ENCODE results near the gene CAV3.

CAV3 gene

GRCh38 chr3:8736436-8736835, 2.8 kb downstream of the CAV3 start:
- DNase-seq, result no peak

DNA sequence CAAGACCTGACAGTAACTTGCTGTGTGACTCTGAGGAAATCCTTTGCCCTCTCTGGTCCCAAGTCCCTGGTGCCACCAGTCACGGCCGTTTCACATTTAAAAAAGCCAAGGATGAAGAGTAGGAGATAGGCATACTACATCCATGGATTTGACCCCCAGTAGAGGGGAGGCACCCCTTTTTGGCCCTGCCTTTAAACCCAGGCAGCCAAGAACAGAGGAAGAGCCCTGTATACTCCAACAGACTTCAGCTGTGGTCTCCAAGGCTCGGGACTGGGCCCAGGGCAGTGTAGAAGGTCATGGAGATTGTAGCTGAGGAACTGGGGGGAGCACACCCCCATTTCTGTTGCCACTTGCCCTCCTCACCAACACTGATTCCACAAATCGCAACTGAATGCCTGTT, 3.7 kb downstream of the CAV3 start:
- no peak for DNase-seq

- DNase-seq, result no peak
Measured at GRCh38 chr3:8737823-8738222, 4.2 kb downstream of the CAV3 start.

DNA sequence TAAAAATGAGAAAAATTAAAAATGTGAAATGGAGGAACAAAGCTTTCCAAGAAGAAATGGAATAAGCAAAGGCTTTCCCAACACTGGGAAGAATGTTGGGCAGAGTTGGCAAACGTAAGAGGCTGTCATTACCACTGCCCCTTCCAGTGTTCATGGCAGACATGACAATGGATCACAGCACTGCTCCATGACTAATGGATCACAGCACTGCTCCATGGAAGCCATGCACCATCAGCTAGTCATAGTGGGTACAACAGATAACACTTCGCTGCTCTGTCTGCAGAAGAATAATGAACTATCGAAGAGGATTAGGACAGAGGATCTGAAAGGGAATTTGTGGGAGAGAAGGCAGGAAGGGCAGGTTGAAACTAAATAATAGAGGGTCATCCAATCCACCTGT, 5.0 kb downstream of the CAV3 start:
- DNase-seq, result no peak

DNA sequence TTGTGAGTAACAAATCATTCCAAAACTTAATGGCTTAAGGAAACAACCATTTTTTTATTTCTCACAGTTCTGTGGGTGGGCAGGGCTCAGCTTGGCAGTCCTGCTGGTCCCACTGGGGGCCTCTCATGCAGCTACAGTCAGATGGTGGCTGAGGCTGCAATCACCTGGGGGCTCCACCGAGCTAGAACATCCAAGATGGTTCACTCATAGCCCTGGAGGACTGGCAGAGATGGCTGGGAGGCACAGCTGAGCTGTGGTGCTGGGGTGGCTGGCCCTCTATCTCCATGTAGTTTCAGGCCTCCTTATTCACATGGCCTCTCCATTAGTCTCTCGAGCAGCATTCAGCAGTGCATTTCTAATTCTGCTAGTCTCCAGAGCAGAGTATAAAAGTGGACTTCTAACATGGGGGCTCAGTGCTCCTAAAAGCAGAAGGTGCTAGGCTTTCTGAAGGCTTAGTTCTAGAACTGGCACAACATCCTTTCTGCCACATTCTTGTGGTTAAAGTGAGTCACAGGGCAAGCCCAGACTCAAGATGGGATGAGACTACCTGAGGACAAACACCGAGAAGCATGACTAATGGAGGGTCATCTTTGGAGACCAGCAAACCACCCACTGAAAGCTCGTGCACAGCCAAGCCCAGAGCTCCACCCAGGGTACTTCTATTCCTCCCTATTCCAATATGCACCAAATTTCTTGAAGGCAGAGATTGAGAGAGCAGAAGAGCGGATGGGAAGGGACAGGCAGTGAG, 6.3 kb downstream of the CAV3 start:
- DNase-seq, result no peak

DNA sequence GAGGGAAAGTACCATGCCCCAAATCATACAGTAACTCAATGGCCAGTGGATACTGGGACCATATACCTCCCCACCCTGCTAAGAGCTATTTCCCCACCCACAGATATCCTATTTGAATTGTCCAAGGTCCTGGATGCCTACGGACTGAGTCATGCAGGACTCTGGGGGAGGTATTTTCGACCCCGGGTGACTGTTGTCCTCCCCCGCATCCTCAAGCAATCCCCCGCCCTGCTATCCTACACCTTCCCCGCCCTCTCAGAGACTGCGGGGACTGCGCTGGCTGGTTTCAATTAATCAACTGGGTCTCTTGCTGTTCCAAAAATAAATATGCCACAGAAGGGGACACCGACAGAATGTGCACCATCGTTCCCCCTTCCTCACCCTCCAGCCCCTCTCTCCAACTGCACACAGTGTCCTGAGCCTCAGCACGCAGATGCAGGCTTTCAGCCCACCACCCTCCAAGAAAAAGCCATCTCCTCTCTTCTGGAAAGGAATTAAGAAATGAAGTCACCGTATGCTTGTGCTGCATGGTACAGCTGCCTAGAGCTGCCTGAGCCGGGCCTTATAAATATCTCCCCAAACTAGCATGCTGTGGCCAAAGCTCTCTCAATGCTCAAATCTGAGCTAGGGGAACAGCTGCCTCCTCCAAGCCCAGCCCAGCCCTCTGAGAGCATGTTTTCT, 8.1 kb downstream of the CAV3 start:
- DNase-seq, result no peak

- DNase-seq, result no peak
Measured at GRCh38 chr3:8743021-8743601, 9.5 kb downstream of the CAV3 start.

GRCh38 chr3:8743911-8744310, 10.3 kb downstream of the CAV3 start:
- DNase-seq, result no peak

DNA sequence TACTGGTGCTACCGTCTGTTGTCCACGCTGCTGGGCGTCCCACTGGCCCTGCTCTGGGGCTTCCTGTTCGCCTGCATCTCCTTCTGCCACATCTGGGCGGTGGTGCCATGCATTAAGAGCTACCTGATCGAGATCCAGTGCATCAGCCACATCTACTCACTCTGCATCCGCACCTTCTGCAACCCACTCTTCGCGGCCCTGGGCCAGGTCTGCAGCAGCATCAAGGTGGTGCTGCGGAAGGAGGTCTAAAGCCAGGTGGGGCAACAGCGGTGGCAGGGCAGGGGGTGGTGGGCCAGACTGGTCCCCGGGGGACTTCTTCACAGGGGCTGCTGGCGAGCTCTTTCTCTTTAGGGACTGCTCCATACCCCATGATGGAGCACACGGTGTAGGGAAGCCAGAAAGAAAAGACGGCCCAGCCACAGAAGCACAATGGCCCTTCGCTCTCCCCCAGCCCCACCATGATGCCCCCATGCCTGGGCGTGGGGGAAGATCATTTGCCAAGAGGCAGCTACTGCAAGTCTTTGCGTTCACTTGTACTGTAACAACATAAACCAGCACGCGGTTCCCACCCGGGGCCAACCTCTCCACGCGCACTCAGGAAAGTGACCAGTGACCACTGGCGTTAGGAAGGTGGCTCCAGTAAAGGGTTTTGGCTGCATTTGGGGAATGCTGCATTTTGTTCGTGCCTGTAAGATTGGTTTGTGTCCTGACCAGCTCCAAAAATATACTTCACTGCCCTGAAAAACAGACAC, 12.2 kb downstream of the CAV3 start:
- no peak for DNase-seq

DNA sequence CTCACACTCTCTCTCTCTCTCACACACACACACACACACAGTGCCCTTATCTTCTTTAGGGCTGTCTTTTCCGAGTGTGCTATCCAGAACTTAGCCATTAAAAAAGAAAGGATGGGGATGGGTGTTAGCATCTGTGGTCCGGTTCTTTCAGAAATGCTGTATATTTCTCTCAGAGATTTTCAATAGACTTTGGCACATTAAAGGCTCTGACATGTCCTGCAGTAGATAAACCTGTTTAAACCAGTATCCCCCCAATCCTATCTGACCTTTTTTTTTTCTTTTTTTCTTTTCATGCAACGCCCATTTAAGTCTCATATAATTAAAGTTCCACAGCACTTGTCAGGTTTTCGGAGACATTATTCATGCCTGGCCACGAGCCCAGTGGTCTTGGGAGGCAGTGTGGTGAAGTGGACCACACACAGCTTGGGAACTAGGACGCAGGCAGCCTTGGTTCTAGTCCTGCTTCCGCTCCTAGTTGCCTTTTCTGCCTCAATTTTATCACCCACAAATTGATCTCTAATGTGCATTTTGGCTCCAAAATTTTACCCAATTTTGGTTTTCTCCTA, 13.3 kb downstream of the CAV3 start:
- no peak for DNase-seq

- no peak for DNase-seq
Measured at GRCh38 chr3:8749316-8749715, 15.7 kb downstream of the CAV3 start.

GRCh38 chr3:8752832-8753231, 19.2 kb downstream of the CAV3 start:
- no peak for DNase-seq

DNA sequence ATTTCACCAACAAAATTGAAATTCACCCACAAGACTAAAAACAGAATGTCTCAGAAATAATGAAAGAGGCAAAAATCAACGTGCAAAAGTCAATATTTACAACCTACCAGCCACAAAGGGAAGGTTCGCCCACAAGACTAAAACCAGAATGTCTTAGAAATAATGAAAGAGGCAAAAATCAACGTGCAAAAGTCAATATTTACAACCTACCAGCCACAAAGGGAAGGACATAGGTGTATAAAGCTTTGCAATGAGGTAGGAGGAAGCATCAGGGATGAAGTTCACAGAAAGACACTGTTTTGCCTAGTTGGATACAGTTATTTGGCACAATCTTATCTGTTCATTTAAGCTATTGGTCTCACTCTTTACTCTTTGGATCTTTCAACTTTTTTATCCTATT, 21.5 kb downstream of the CAV3 start:
- no peak for DNase-seq

- DNase-seq, result no peak
Measured at GRCh38 chr3:8755564-8756237, 22.1 kb downstream of the CAV3 start.

DNA sequence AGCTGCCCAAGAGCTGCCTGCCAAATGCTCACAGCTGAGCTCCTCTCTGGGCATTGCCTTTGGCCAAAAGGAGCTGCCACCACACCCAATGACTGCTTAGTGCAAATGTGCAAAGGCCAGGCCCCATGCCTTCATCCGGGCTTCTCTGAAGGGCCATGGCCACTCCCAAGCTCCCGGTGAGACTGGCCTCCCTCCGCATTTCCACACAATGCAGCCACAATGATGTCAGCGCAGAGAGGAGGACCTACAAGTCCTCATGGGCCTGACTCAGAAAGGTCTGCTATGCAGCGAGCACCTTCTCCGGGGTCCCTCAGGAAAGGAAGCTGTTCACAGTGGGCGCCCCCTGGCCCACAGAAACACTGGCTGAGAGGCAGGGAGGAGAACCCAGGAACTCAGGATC, 23.1 kb downstream of the CAV3 start:
- DNase-seq, result no peak

GRCh38 chr3:8757551-8758518, 24.2 kb downstream of the CAV3 start:
- DNase-seq, result no peak

- no peak for DNase-seq
Measured at GRCh38 chr3:8759038-8759707, 25.6 kb downstream of the CAV3 start.

- DNase-seq, result no peak
Measured at GRCh38 chr3:8760091-8760490, 26.5 kb downstream of the CAV3 start.

- no peak for DNase-seq
Measured at GRCh38 chr3:8760506-8760905, 26.9 kb downstream of the CAV3 start.

DNA sequence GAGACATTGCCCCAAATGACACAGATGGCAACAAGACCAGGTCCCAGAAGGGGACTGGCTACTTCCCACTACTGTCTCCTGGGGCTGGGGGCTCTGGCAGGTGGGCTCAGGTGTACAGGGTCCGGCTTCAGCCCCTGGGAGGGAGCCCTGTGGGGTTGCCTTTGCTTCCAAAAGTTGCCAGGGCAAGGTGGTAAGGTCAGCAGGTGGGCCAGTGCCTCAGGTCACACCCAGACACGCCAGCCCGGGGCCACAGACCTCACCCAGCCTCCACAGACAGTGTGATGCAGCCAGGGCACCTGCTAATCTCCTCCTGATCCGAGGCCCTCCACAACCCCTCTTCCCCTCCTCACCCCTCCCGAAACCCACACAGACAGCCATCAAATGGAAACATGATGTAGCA, 28.3 kb downstream of the CAV3 start:
- DNase-seq, result no peak
